Activated gamma-delta T cell treated with anti-CD3 and anti-CD28 coated beads, Interleukin-2, amount 50 U/mL, for 16 hours (primary cell): ENCODE results near the gene CAMKK1.

Experiments
- DNase-seq: peaks from one replicate; pipeline ENCODE4 v3.0.0-alpha.2; 2020; ENCODE audit warnings: low read depth

CAMKK1 gene

GRCh38 chr17:3896108-3896967 lies 3.5 kb upstream of the CAMKK1 start:
- DNase-seq: no peak

DNA sequence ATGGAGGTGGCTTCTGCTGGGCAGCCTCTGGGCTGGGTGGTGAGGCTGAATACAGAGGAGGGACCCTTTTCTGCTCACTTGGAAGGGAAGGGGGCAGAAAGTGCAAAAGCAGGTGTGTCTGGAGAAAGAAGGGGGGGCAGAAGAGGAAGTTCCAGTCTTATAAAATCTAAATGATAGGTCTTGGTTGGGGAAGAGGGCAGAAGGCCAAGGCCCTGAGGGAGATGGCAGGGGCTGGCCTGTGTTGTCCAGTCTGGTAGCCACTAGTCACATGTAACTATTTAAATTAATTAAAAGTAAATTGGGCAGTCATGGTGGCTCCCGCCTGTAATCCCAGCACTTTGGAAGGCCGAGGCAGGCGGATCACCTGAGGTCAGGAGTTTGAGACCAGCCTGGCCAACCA lies 2.5 kb upstream of the CAMKK1 start:
- no peak for DNase-seq

DNA sequence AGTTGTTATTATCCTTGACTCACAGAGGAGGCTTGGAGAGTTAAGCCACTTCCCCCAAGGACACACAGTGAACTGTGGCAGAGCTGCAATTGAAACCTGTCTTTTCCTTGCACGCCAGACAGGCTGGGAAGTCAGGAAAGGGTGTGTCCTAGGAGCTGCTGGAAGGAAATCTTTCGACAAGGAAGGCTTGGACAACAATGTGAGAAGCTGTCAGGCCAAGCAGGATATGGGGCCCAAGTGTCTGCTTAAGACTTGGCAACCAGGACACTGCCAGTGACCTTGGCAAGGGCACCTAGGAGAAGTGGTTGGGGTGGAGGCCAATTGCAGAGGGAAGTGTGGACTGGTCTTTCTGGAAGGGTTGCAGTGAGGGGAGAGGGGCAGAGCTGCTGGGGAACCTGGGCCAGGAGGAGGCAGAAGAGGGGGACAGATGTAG lies 2.1 kb upstream of the CAMKK1 start:
- DNase-seq: no peak

DNA sequence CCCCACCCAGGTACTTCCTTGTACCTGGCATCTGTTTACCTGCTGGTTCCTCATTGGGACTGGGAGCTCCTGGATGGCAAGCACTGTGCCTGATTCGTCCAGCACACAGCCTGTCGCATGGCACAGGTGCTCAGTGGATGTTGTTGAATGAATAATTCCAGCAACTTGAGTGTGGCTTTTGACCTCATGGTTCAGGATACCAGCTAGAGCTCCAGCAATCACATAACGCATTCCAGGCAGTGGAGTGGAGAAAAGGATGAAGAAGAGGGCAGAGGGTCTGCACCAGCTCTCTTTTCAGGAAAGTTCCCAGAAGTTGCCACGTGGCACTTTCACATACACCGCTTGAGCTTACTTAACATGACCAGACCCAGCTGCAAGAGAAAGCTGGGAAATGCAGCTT lies 1.3 kb upstream of the CAMKK1 start:
- DNase-seq: no peak

DNA sequence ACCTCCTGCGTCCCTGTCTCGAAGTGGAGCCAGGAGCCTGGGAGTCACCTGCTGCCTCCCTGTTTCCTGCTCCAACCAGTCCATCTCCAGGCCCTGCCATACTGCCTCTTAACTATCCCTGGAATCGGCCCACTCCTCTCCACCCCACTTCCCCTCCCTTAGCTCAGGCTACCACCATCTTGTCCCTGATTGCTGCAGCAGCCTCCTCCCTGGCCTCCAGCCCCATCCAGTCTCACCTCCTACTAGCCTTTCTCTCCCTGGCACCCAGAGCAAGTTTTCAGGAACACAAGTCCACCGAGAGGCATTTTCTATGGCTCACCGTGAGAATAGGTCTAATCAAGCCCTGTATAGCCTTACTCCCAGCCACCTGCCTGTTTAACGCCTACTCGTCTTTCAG lies 865 bp upstream of the CAMKK1 start:
- DNase-seq: no peak

DNA sequence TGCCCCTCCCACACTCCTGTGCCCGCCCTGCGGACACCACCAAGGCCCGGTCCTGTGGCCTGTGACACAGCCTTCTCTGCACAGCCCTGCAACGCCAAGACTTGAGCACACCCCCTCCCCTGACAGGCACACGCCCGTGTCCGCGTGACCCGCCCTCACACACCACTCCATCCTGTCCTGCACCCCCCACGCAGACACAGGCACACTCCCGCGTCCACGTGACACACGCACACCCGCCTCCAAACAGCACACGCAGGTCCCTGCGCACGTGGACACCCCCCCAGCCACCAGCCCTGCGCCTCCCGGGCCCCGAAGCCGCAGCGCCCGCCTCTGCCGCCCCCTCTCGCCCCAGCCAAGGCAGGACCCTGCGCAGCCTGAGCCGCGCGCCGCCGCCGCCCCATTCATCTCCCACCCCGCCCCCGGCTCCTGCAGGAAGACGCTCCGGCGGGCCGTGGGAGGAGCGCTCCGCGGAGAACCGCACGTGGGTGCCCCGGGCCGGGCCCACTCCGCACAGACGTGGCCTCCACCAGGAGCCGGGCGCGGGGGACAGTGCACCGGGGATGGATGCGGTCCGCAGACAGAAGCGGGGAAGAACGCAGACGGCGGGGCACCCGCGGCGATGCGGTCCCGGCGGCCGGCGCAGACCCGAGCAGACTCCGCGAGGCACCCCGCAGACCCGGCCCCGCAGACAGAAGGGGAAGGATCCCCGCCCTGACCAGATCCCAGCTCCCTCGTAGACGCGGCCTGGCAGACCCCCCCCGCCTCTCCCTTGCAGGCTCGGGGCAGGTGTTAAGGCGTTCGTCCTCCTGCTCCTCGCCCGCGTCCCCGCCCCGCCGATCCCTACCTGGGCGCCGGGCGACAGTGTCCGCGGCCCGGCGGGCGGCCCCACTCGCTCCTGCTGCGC lies 506 bp downstream of the CAMKK1 start:
- peak; percentile 64 for DNase-seq

DNA sequence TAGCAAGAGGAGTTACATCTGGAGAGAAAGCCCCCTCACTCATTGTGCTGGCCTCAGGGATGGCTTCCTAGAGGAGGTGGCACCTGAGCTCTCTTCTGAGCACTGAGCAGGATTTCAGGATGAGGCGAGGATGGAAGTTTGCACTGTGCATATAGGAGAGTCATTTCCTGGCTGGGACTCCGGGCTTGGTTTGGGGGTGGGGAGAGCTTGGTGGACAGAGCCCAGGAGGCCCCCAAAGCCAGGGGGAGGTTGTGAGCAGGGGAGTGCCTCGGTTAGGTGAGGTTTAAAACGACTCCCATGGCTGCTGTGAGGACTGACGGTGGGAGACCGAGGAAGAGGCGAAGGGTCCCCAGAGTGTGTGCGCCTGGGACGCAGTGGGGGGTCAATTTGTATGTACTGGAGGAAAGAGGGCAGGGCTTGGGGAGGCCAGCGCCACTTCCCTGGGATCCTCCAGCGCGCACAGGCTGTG lies 1.2 kb downstream of the CAMKK1 start:
- no peak for DNase-seq

GRCh38 chr17:3890878-3891219 lies 2.0 kb downstream of the CAMKK1 start:
- no peak for DNase-seq

- DNase-seq: no peak
Measured at GRCh38 chr17:3890082-3890877, 2.6 kb downstream of the CAMKK1 start.

- no peak for DNase-seq
Measured at GRCh38 chr17:3889325-3890012, 3.4 kb downstream of the CAMKK1 start.

DNA sequence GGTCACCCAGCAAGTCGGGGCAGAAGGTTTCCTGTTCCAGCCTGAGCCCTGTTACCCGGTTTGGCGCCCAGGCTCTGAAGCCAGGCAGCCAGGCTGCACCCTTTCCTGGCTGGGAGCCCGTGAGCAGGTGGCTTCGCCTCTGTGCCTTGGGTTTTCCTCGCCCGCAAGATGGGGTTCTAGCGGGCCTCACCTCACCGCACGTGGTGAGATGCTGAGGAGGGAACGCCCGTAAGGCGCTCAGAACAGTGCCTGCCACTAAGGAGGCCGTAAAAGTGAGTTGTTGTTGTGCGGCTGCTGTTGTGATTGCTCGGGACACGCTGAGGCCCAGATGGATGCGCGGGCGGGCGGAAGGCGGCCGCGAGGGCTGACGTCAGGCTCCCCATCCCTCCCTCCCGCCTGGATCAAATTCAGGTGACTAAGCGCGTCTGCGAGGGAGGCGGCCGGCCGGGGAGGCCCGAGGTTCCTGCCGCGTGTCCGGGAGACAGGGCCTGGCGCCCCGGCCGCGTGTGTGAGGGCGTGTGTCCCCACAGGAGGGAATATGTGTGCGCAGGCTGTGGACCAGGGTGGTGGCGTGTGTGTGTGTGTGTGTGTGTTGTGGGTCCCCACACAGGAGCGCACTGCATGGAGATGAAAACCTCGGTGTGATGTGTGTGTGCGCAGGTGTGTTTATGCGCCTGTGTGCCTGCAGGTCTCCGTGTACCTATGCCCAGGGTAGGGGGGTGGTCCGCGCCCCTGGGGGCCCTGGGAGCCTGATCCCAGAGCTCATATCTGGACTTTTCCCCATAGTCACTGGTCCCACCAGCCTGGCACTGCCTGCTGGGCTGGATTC lies 4.3 kb downstream of the CAMKK1 start:
- no peak for DNase-seq

GRCh38 chr17:3887804-3888203 lies 5.0 kb downstream of the CAMKK1 start:
- DNase-seq: no peak

DNA sequence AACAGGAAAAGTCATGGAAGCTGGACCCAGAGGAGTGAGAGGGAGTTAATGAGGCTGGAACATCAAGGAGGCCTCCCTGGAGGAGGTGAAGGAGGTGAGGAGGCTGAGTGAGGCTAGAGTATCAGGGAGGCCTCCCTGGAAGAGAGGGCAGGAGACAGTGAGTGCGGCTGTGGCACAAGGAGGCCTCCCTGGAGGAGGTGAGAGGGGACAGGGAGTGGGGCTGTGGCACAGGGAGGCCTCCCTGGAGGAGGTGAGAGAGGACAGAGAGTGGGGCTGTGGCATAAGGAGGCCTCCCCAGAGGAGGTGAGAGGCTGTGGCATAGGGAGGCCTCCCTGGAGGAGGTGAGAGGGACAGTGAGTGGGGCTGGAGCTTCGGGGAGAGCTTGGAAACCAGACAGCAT lies 5.5 kb downstream of the CAMKK1 start:
- no peak for DNase-seq

GRCh38 chr17:3886776-3887175 lies 6.1 kb downstream of the CAMKK1 start:
- DNase-seq: no peak

GRCh38 chr17:3885970-3886369 lies 6.9 kb downstream of the CAMKK1 start:
- DNase-seq: no peak

DNA sequence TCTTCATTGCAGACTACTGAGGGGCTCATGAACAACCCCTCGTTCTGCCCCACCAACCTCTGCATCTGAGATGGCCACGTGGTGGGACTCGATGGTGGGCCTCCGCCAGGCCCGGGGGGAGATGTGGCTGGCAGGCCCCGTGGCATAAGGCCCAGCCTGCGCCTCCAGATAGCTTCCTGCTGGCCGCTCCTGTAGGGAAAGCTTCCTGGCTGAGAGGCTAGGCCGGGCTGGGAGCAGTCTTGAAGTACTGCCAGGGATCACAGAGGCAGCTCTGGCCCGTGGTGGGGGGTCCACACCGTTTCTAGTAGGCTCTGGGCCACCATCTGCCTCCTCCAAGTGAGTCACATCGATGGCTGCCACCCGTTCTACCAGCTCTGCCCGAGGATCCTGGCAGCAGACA lies 7.6 kb downstream of the CAMKK1 start:
- DNase-seq: no peak

- DNase-seq: no peak
Measured at GRCh38 chr17:3884188-3884587, 8.7 kb downstream of the CAMKK1 start.

DNA sequence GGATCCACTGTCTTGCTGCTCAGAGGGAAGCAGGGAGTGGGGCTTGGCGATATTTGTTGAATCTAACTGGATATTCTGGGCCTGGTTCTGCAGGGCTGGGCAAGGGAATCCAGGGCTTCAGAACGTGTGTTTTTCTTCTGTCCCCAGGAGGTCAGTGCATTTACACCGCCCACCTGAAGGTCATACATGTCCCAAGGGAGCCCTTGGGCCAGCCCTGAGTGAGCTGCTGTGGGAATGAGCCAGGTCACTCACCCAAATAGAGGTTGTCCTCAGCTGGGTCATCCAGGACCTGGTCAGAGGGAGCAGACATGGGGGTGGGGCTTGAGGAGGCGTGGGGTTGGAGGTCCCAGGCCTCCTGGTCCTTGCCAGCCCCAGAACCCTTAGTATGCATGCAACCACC lies 10.6 kb downstream of the CAMKK1 start:
- DNase-seq: no peak

DNA sequence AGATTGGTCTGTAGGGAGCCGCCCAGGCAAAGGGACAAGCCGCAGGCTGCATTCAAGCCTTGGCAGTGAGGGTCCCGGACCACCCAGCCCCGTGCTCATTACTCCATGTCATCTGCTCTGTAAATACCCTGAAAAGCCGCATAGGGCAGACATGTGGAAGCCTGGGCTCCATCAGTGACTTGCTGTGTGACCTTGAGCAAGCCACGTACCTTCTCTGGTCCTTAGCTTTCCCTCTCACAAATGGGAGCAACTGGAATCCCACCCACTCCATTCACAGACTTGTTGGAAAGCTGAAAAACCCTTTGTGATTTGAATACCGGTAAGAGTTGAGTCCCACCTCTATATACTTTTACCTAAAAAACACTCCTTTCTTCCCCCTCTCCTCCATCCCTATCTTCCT lies 11.9 kb downstream of the CAMKK1 start:
- no peak for DNase-seq

DNA sequence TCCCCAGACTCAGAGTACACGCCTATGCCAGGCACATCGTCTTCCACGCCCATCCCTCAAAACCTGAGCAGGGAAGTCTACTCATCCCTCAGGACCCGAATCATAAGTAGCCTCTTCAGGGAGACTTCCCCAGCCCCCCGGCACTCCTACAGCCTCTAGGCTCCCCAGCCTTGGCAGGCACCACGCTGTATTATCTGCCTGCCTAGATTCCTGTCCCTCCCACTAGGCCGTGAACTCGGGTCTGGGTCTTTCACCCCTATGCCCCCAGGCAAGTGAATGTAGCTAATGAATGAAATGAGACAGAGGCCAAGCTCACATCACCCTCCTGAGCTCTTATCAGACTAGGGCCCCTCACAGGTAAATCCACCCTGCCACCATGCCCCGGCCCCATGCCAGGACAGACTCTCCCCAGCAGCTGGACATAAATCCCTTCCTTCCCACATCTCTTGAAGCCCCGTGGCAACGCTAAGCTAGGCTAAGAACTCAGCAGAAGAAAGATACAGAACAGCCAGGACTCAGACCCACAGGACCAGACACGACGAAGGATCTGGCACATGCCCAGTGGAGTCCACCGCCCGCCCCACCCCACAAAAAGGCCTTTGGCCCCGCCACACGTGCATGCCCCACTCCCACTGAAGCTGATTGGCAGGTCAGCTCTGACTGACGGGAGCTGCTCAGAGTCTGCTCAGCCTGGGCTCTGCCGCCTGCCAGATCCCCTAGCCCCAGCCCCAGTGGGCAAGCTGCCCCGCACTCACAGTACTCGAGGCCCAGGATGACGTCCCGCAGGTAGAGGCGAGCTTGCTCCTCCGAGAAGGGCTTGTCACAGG lies 13.0 kb downstream of the CAMKK1 start:
- no peak for DNase-seq
